SIG-M5 (cell line): ENCODE data around the gene CBR1.

Experiments
- DNase-seq: peaks from one replicate; lab custom pipeline; 2025; lab: John Stamatoyannopoulos, UW

The CBR1 gene

GRCh38 chr21:36115138-36115730 is 45.4 kb downstream of the CBR1 start:
- no peak for DNase-seq

- DNase-seq: no peak
These were observed 47.5 kb downstream of the CBR1 start for GRCh38 chr21:36117286-36117741.

- no peak for DNase-seq
These were observed 50.6 kb downstream of the CBR1 start for GRCh38 chr21:36120304-36120888.
